ENCODE measurements around the gene DPH5.
"Not testable (repeated sequence)": the region's sequence is repeated elsewhere in the genome, so short reads cannot be mapped to it uniquely, and the experiment has no call there.

Gene DPH5

GRCh38 chr1:101025657-101026429 lies at the start of gene DPH5:
TSS of gene DPH5 (minus strand) at chr1:101025784. CDS start at chr1:101025443, 341 bp downstream.
- DNase-seq = peak; percentile 58 to 68

- no peak for DNase-seq
Observed at GRCh38 chr1:101073836-101074235, 48.3 kb upstream of the DPH5 start.

- no peak for DNase-seq
Observed at GRCh38 chr1:101071470-101071891, 45.9 kb upstream of the DPH5 start.

- DNase-seq = no peak
Observed at GRCh38 chr1:101069158-101069557, 43.6 kb upstream of the DPH5 start.

- not testable (repeated sequence) for DNase-seq
Observed at GRCh38 chr1:101066937-101067335, 41.4 kb upstream of the DPH5 start.

- DNase-seq = no peak
Observed at GRCh38 chr1:101066260-101066936, 40.8 kb upstream of the DPH5 start.

GRCh38 chr1:101065575-101065974 lies 40.0 kb upstream of the DPH5 start:
- DNase-seq = no peak

GRCh38 chr1:101064697-101065096 lies 39.1 kb upstream of the DPH5 start:
- no peak for DNase-seq

- DNase-seq = no peak
Observed at GRCh38 chr1:101060992-101061391, 35.4 kb upstream of the DPH5 start.

GRCh38 chr1:101059945-101060542 lies 34.5 kb upstream of the DPH5 start:
- no peak for DNase-seq

GRCh38 chr1:101055623-101056022 lies 30.0 kb upstream of the DPH5 start:
- DNase-seq = no peak

GRCh38 chr1:101051688-101052638 lies 26.4 kb upstream of the DPH5 start:
- DNase-seq = no peak

GRCh38 chr1:101050869-101051268 lies 25.3 kb upstream of the DPH5 start:
- DNase-seq = no peak

GRCh38 chr1:101044749-101045148 lies 19.2 kb upstream of the DPH5 start:
- no peak for DNase-seq

- no peak for DNase-seq
Observed at GRCh38 chr1:101044259-101044658, 18.7 kb upstream of the DPH5 start.

GRCh38 chr1:101043776-101044175 lies 18.2 kb upstream of the DPH5 start:
- no peak for DNase-seq

GRCh38 chr1:101041300-101041699 lies 15.7 kb upstream of the DPH5 start:
- DNase-seq = no peak

- no peak for DNase-seq
Observed at GRCh38 chr1:101040666-101041065, 15.1 kb upstream of the DPH5 start.

- no peak for DNase-seq
Observed at GRCh38 chr1:101039245-101039644, 13.7 kb upstream of the DPH5 start.

- DNase-seq = no peak
Observed at GRCh38 chr1:101037316-101037715, 11.7 kb upstream of the DPH5 start.

- no peak for DNase-seq
Observed at GRCh38 chr1:101033017-101033416, 7.4 kb upstream of the DPH5 start.

- DNase-seq = not testable (repeated sequence)
Observed at GRCh38 chr1:101032129-101032528, 6.5 kb upstream of the DPH5 start.

- no peak for DNase-seq
Observed at GRCh38 chr1:101030881-101031280, 5.3 kb upstream of the DPH5 start.
